ENCODE measurements around the gene SMIM14.

DNA sequence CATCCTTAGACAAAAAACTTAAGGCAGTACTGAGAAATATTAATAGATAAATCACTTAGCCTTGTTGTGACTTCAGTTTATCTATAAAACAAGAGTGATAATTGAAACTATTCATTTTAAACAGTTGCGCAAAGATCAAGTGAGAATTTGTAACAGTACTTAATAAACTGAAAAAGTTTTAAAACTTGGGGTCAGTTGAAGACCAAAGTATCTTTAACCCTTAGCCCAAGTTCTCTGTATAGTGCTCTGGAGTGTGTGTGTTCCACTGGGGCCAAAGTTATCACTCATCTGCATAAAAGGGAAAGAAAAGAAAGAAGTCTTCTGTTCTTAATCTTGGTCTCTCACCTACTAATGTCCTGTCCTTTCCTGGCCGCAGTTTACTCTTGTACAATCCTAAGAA lies 11.3 kb downstream of the SMIM14 start:
- TF ChIP-seq, protein P1, sequence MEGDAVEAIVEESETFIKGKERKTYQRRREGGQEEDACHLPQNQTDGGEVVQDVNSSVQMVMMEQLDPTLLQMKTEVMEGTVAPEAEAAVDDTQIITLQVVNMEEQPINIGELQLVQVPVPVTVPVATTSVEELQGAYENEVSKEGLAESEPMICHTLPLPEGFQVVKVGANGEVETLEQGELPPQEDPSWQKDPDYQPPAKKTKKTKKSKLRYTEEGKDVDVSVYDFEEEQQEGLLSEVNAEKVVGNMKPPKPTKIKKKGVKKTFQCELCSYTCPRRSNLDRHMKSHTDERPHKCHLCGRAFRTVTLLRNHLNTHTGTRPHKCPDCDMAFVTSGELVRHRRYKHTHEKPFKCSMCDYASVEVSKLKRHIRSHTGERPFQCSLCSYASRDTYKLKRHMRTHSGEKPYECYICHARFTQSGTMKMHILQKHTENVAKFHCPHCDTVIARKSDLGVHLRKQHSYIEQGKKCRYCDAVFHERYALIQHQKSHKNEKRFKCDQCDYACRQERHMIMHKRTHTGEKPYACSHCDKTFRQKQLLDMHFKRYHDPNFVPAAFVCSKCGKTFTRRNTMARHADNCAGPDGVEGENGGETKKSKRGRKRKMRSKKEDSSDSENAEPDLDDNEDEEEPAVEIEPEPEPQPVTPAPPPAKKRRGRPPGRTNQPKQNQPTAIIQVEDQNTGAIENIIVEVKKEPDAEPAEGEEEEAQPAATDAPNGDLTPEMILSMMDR (IDR thresholded peaks at IDR 0.05), result no peak
- no peak for TF ChIP-seq POLR2A (IDR thresholded peaks at IDR 0.05)

All from lower leg skin (tissue), 3 donors.